ENCODE measurements around the gene PRELP.

GRCh38 chr1:203465146-203465798, 10.3 kb upstream of the PRELP start:
- TF ChIP-seq CTCF (IDR thresholded peaks at IDR 0.05) (no peak), EZH2 (IDR thresholded peaks at IDR 0.05; ENCODE audit: borderline replicate concordance, insufficient read depth, low read depth, low read length, poor library complexity, severe bottlenecking) (no peak)

Data from B cell (primary cell).